SU-DHL-6 (cell line): Measurements from ENCODE around the gene GNAO1.

Experiments
- H2AFZ ChIP-seq: fragments of 200-600 bp; sonication (generic); 2 replicates; pipeline ENCODE4 v1.6.1; 2014; ENCODE audit warnings: low read depth, mild to moderate bottlenecking, moderate library complexity, mixed read lengths, antibody characterized with exemption, low read length; ENCODE audit not compliant: severe bottlenecking
- H3F3A ChIP-seq: fragments of 200-600 bp; shearing (Covaris generic); 2 replicates; pipeline ENCODE4 v1.6.0; 2016; ENCODE audit warnings: antibody characterized with exemption, mild to moderate bottlenecking; ENCODE audit not compliant: insufficient read depth
- H3K27ac ChIP-seq: fragments of 200-600 bp; sonication (generic); 2 replicates; pipeline ENCODE4 v1.5.1; 2016; ENCODE audit warnings: low read depth, mild to moderate bottlenecking, low read length, moderate library complexity, mixed read lengths
- H3K27me3 ChIP-seq: fragments of 200-600 bp; sonication (generic), shearing (Covaris generic); 2 replicates; pipeline ENCODE4 v1.6.0; 2014; ENCODE audit warnings: mild to moderate bottlenecking, low read length
- H3K36me3 ChIP-seq: fragments of 200-600 bp; sonication (generic); 2 replicates; pipeline ENCODE4 v1.6.1; 2014; ENCODE audit warnings: mild to moderate bottlenecking, low read length, mixed read lengths
- H3K4me2 ChIP-seq: fragments of 300-600, 200-600 bp; shearing (Covaris generic), sonication (generic); 2 replicates; pipeline ENCODE4 v1.6.0; 2014; ENCODE audit warnings: low read length, low read depth, mild to moderate bottlenecking; ENCODE audit not compliant: poor library complexity, severe bottlenecking
- H3K4me3 ChIP-seq: fragments of 200-600 bp; sonication (generic); 2 replicates; pipeline ENCODE4 v1.5.1; 2014; ENCODE audit warnings: antibody characterized with exemption, low read length, mild to moderate bottlenecking, mixed read lengths; ENCODE audit not compliant: insufficient read depth, poor library complexity, severe bottlenecking
- H3K79me2 ChIP-seq: fragments of 200-600 bp; sonication (generic); 2 replicates; pipeline ENCODE4 v1.6.1; 2014; ENCODE audit warnings: mild to moderate bottlenecking, low read length, moderate library complexity; ENCODE audit not compliant: insufficient read depth
- H3K9ac ChIP-seq: fragments of 200-600 bp; sonication (generic); 2 replicates; pipeline ENCODE4 v1.7.0; 2014; ENCODE audit warnings: mild to moderate bottlenecking, low read length
- H3K9me2 ChIP-seq: fragments of 200-600 bp; sonication (generic); replicated peaks from 2 replicates; pipeline ENCODE4 v1.6.1; 2014; ENCODE audit warnings: low read length; ENCODE audit not compliant: insufficient read depth
- H3K9me3 ChIP-seq: fragments of 200-600 bp; sonication (generic); 2 replicates; pipeline ENCODE4 v1.6.1; 2014; ENCODE audit warnings: low read length, mixed read lengths; ENCODE audit not compliant: insufficient read depth
- H4K20me1 ChIP-seq: fragments of 200-600 bp; sonication (generic); 2 replicates; pipeline ENCODE4 v1.6.1; 2014; ENCODE audit warnings: low read depth, mild to moderate bottlenecking, antibody characterized with exemption, low read length, moderate library complexity, mixed read lengths
- CTCF ChIP-seq: fragments of 200-600 bp; sonication (generic); IDR thresholded peaks from one replicate; pipeline ENCODE4 v1.5.1; 2017; ENCODE audit warnings: antibody characterized with exemption, mild to moderate bottlenecking, low read length, moderate library complexity; ENCODE audit not compliant: insufficient read depth, poor library complexity, severe bottlenecking
- EZH2phosphoT487 ChIP-seq: fragments of 200-600 bp; sonication (generic), shearing (Covaris generic); conservative IDR thresholded peaks from 2 replicates; pipeline ENCODE4 v1.6.1; 2018; ENCODE audit warnings: mild to moderate bottlenecking, antibody characterized with exemption, low read length, moderate library complexity, mixed read lengths

GNAO1 gene

GRCh38 chr16:56259425-56259779, 68.1 kb downstream of the GNAO1 start:
- H3K27ac ChIP-seq = no peak overlapping the region
- H3K27me3 ChIP-seq = no peaks in the 10 kb centered on the region; the same call in 1 of the 2 replicates
- no peaks in the 10 kb centered on the region for H4K20me1 ChIP-seq
- H3K4me2 ChIP-seq = no peak overlapping the region
- no peaks in the 10 kb centered on the region for H3K36me3 ChIP-seq
- no peak overlapping the region for H2AFZ ChIP-seq
- H3K9me2 ChIP-seq = no peaks in the 10 kb centered on the region
- no peaks in the 10 kb centered on the region for H3K79me2 ChIP-seq
- TF ChIP-seq CTCF = no peak
- no peak for TF ChIP-seq EZH2phosphoT487
- H3K9me3 ChIP-seq = no peaks in the 10 kb centered on the region
- H3K9ac ChIP-seq = no peak overlapping the region
- H3K4me3 ChIP-seq = no peak overlapping the region
- H3F3A ChIP-seq = no peaks in the 10 kb centered on the region

- no peak for TF ChIP-seq EZH2phosphoT487
- TF ChIP-seq CTCF = no peak
- H3K9me2 ChIP-seq = no peaks in the 10 kb centered on the region
- H3K79me2 ChIP-seq = no peaks in the 10 kb centered on the region
- H3K27ac ChIP-seq = no peak overlapping the region
- no peaks in the 10 kb centered on the region; the same call in 1 of the 2 replicates for H3K27me3 ChIP-seq
- H3K36me3 ChIP-seq = no peaks in the 10 kb centered on the region
- H3K4me3 ChIP-seq = no peak overlapping the region
- no peaks in the 10 kb centered on the region for H3K9me3 ChIP-seq
- no peaks in the 10 kb centered on the region for H4K20me1 ChIP-seq
- no peak overlapping the region for H3K4me2 ChIP-seq
- H3K9ac ChIP-seq = no peak overlapping the region
- H3F3A ChIP-seq = no peaks in the 10 kb centered on the region
- H2AFZ ChIP-seq = no peak overlapping the region
Observed at GRCh38 chr16:56260378-56261160, 69.3 kb downstream of the GNAO1 start.

- H4K20me1 ChIP-seq = no peaks in the 10 kb centered on the region
- H3K4me2 ChIP-seq = no peak overlapping the region
Observed at GRCh38 chr16:56261656-56262055, 70.4 kb downstream of the GNAO1 start.

More at GRCh38 chr16:56261656-56262055, 70.4 kb downstream of the GNAO1 start:
- H3K27ac ChIP-seq = no peak overlapping the region
- no peaks in the 10 kb centered on the region for H3K9me3 ChIP-seq
- H2AFZ ChIP-seq = no peak overlapping the region
- H3K9me2 ChIP-seq = no peaks in the 10 kb centered on the region
- no peaks in the 10 kb centered on the region for H3K36me3 ChIP-seq
- TF ChIP-seq EZH2phosphoT487 (no peak), CTCF (no peak)
- H3K9ac ChIP-seq = no peak overlapping the region
- H3F3A ChIP-seq = no peaks in the 10 kb centered on the region
- H3K27me3 ChIP-seq = no peaks in the 10 kb centered on the region; the same call in 1 of the 2 replicates
- no peak overlapping the region for H3K4me3 ChIP-seq
- no peaks in the 10 kb centered on the region for H3K79me2 ChIP-seq
